Fibroblast of villous mesenchyme (primary cell): ENCODE data around the gene OTOL1. TPM values are rescaled to one million over a fixed set of nuclear protein-coding genes. Genes with fewer than 3 reads are reported as not detected.

Source experiments
- DNase-seq: peaks from one replicate; pipeline ENCODE4 v3.0.0-alpha.2; 2010; ENCODE audit warnings: low read depth
- H3K4me3 ChIP-seq: 2 replicates; pipeline ENCODE4 v1.5.1; 2011; ENCODE audit warnings: low read depth, mild to moderate bottlenecking, low read length
- total RNA-seq: library from RNA; depleted of rRNA; stranded (reverse); fragments of >200 nt; gene quantifications from 2 replicates; pipeline ENCODE4 v1.2.3, GENCODE V29; 2012
- TF ChIP-seq, protein P1 (sequence below): IDR thresholded peaks from 2 replicates; pipeline ENCODE4 v1.5.1; 2012; ENCODE audit warnings: low read depth, mild to moderate bottlenecking, low read length; ENCODE audit not compliant: insufficient read depth

Gene OTOL1
- total RNA-seq: not detected in 2 replicates

DNA sequence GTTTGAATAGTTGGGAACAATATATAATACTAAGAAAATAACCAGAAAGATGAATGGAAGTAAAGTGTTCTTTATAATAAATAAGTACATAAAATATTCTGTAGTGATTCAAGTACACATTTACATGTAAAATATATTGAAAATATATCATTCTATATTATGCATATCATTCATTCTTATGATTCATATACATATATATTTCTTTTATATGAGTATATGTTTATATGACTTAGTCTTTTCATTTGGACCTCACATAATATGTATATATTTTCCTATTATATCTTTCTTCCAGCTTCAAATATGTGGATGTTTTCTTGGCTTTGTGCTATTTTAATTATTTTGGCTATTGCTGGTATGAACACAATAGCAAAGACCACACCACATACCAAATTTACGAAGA, at the start of gene OTOL1:
OTOL1 (plus strand) TSS at position 301 of the 400 bp plus-strand sequence; CDS start at position 301, 0 bp downstream.
- H3K4me3 ChIP-seq: no peak within 1 kb of the TSS
- TF ChIP-seq, protein P1, sequence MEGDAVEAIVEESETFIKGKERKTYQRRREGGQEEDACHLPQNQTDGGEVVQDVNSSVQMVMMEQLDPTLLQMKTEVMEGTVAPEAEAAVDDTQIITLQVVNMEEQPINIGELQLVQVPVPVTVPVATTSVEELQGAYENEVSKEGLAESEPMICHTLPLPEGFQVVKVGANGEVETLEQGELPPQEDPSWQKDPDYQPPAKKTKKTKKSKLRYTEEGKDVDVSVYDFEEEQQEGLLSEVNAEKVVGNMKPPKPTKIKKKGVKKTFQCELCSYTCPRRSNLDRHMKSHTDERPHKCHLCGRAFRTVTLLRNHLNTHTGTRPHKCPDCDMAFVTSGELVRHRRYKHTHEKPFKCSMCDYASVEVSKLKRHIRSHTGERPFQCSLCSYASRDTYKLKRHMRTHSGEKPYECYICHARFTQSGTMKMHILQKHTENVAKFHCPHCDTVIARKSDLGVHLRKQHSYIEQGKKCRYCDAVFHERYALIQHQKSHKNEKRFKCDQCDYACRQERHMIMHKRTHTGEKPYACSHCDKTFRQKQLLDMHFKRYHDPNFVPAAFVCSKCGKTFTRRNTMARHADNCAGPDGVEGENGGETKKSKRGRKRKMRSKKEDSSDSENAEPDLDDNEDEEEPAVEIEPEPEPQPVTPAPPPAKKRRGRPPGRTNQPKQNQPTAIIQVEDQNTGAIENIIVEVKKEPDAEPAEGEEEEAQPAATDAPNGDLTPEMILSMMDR: no peak
- no peak for DNase-seq

DNA sequence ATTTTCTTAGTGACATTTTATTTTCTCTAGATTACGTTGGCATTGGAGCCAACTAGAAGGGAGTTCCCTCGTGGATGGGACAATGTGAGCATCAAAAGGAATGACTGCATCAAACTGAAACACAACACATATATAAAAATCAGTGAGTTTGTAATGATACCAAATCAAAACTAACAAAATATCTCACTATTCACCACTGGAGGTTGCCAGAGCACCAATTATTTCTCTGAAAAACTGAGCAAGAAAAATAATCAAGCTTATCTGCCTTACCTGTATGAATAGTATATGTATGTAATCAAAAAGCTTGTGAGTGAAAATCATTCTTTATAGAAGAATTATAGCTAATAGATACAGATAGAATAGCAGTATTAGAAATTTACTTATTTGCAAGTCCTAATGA, 46.8 kb upstream of the OTOL1 start:
- TF ChIP-seq, protein P1: no peak
- no peak for DNase-seq
- no peak overlapping the region for H3K4me3 ChIP-seq

DNA sequence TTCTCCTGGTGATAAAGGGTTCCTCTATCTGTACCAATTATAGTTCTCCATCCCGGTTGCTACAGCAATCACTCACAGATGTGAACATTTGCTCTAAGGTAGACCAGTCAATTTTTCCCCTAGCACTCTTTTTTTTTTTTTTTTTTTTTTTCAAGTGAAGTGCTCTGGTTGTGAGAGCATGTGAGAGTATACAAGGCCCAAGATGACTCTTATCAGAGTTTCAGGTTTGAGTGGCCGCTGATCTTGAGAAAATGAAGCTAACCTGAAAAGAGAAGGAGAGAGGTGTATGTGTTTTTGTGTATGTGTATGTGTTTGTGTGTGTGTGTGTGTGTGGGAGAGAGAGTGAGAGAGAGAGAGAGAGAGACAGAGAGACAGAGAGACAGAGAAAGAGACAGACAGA, 44.4 kb upstream of the OTOL1 start:
- no peak for DNase-seq
- TF ChIP-seq, protein P1: no peak
- no peak overlapping the region for H3K4me3 ChIP-seq

DNA sequence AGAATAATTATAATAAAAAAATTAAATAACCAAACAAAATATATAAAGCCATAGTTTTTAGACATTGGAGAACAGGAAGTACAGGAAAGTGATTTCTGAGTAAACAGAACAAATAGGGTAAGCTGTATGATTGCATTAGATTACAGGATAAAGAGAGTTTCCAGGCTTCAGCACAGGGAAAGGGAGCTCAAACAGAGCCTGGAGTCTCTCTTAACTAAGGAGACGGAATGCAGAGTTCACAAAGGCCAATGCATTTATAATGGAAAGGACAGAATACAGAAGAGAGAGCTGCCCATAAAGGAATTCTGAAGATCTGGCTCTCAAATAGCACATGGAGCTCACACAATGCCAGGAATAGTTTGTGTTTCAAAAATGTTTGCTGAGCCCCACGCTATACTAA, 42.0 kb upstream of the OTOL1 start:
- TF ChIP-seq, protein P1: no peak
- no peak for DNase-seq

DNA sequence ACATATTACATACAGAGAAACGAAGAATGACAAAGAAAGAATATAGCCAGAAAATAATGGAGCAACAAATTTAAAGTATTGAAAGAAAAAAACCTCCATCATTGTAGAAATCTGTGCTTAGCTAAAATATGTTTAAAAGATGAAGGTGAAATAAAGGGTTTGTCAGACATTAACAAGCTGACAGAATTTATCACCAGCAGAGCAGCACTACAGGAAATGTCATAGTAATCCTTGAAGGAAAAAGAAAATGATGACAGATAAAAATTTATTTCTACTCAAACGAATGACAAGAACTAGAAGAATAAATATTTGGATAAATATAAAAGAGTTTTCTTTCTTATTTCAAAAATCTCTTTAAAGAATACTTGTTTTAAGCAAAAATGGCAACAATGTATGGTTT, 40.6 kb upstream of the OTOL1 start:
- no peak overlapping the region for H3K4me3 ChIP-seq
- no peak for DNase-seq
- TF ChIP-seq, protein P1: no peak

More for the DNA sequence above, 42.0 kb upstream of the OTOL1 start:
- H3K4me3 ChIP-seq: no peak overlapping the region

DNA sequence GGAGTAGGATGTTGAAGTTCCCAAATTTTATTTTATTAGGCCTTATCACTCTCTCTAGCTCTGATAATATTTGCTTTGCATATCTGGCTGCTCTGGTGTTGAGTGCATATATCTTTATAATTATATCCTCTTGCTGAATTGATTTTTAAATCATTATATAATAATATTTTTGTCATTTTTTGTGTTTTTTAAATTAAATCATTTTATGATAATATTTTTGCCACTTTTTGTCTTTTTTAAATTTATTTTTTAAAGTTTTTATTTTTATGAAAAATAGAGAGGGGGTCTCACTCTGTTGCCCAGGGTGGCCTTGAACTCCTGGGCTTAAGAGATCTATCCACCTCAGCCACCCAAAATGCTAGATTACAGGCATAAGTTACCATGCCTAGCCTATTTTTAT, 34.5 kb upstream of the OTOL1 start:
- no peak for DNase-seq
- H3K4me3 ChIP-seq: no peak overlapping the region
- TF ChIP-seq, protein P1: no peak

DNA sequence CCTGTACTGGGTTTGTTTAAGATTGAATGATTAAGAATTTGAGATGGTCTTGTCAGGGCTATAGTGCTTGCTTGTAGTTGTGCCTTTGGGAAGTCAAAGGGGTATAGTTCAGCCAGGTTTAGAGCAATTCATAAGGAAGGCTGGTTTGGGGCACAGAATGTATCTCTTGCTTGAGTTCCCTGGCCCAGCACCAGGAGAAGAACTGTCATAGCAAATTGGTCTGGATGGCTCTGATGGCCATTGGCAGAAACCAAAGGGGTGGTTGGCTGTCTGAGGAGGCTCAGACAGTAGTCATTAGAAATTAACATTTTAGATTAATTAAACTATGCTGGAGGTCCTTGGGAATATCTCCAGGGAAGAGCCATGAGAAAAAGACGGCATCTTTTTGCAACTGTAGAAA, 25.4 kb upstream of the OTOL1 start:
- DNase-seq: no peak
- TF ChIP-seq, protein P1: no peak
- H3K4me3 ChIP-seq: no peak overlapping the region
